Smooth muscle cell (in vitro differentiated cells): ENCODE data around the gene ANKS1B. TPM values are rescaled to one million over a fixed set of nuclear protein-coding genes. Genes with fewer than 3 reads are reported as not detected.

Experiments
- DNase-seq: peaks from one replicate; lab custom pipeline; 2025; ENCODE audit not compliant: unreplicated experiment; lab: John Stamatoyannopoulos, UW
- H2AFZ ChIP-seq: fragments of 200-600 bp; sonication (generic); 2 replicates; pipeline ENCODE4 v1.6.0; 2016; ENCODE audit warnings: antibody characterized with exemption, low read depth, mild to moderate bottlenecking
- H3F3A ChIP-seq: fragments of 200-600 bp; sonication (generic); 2 replicates; pipeline ENCODE4 v1.6.0; 2017; ENCODE audit warnings: antibody characterized with exemption, low read depth
- H3K27ac ChIP-seq: fragments of 200-600 bp; sonication (generic); 2 replicates; pipeline ENCODE4 v1.5.1; 2016; ENCODE audit warnings: low read depth, mild to moderate bottlenecking
- H3K27me3 ChIP-seq: fragments of 200-600 bp; sonication (generic); 2 replicates; pipeline ENCODE4 v1.6.1; 2016; ENCODE audit warnings: low read depth, mild to moderate bottlenecking
- H3K36me3 ChIP-seq: fragments of 200-600 bp; sonication (generic); 2 replicates; pipeline ENCODE4 v1.5.1; 2016; ENCODE audit warnings: low read depth
- H3K4me1 ChIP-seq: fragments of 200-600 bp; sonication (generic); 2 replicates; pipeline ENCODE4 v1.5.1; 2016; ENCODE audit warnings: low read depth
- H3K4me2 ChIP-seq: fragments of 200-600 bp; sonication (generic); 2 replicates; pipeline ENCODE4 v1.6.0; 2016; ENCODE audit warnings: mild to moderate bottlenecking
- H3K4me3 ChIP-seq: fragments of 200-600 bp; sonication (generic); 2 replicates; pipeline ENCODE4 v1.5.1; 2016; ENCODE audit warnings: mild to moderate bottlenecking
- H3K79me2 ChIP-seq: fragments of 200-600 bp; sonication (generic); 2 replicates; pipeline ENCODE4 v1.6.0; 2016; ENCODE audit warnings: low read depth, mild to moderate bottlenecking
- H3K9ac ChIP-seq: fragments of 200-600 bp; sonication (generic); 2 replicates; pipeline ENCODE4 v1.6.0; 2016; ENCODE audit warnings: low read depth
- H3K9me3 ChIP-seq: fragments of 200-600 bp; sonication (generic); replicated peaks from 2 replicates; pipeline ENCODE4 v1.5.1; 2016; ENCODE audit warnings: low read depth
- H4K20me1 ChIP-seq: fragments of 200-600 bp; sonication (generic); 2 replicates; pipeline ENCODE4 v1.6.0; 2016; ENCODE audit warnings: low read depth
- CTCF ChIP-seq: fragments of 200-600 bp; sonication (generic); IDR thresholded peaks from 2 replicates; pipeline ENCODE4 v1.5.1; 2017; ENCODE audit warnings: borderline replicate concordance, mild to moderate bottlenecking, antibody characterized with exemption; ENCODE audit not compliant: insufficient read depth, poor library complexity, severe bottlenecking
- WGBS: methylation state at CpG from one replicate; pipeline ENCODE4 v1.1.7; 2016; ENCODE audit warnings: low lambda C conversion rate; 5-methylcytosine and 5-hydroxymethylcytosine counted together
- polyA plus RNA-seq: library from polyadenylated mRNA; unstranded; fragments of >200 nt; fragmentation: Nextera tagmentation; extraction: Ambion mirVana; gene quantifications from 2 replicates; pipeline ENCODE4 v1.2.1, GENCODE V29; 2016
- total RNA-seq: library from RNA; depleted of rRNA; stranded (reverse); fragments of >200 nt; gene quantifications from 2 replicates; pipeline ENCODE4 v1.2.3, GENCODE V29; 2014

ANKS1B gene
- total and polyA plus RNA-seq, 2 experiments from 2014 or later: 0.47 to 7.3 TPM

- H3K9ac ChIP-seq: no peak overlapping the region
- no peak overlapping the region for H2AFZ ChIP-seq
- H3K79me2 ChIP-seq: no peaks in the 10 kb centered on the region
- no peaks in the 10 kb centered on the region for H3F3A ChIP-seq
- no peaks in the 10 kb centered on the region for H4K20me1 ChIP-seq
- WGBS: 75% methylated on average over 5 of the region's 5 CpGs
- no peaks in the 10 kb centered on the region for H3K4me1 ChIP-seq
- peaks cover 13% of the 10 kb centered on the region for H3K36me3 ChIP-seq
- DNase-seq: no peak
- H3K4me3 ChIP-seq: no peak overlapping the region
- no peak for TF ChIP-seq CTCF
- no peaks in the 10 kb centered on the region for H3K27me3 ChIP-seq
- H3K4me2 ChIP-seq: no peak overlapping the region
- no peak overlapping the region for H3K27ac ChIP-seq
- no peaks in the 10 kb centered on the region for H3K9me3 ChIP-seq
Measured at GRCh38 chr12:98724384-98725155, 1260.2 kb downstream of the ANKS1B start.

- Histone ChIP-seq H3K9ac (no peak overlapping the region), H2AFZ (no peak overlapping the region), H3K4me3 (no peak overlapping the region), H3K27ac (no peak overlapping the region), H3K79me2 (no peaks in the 10 kb centered on the region), H3K9me3 (no peaks in the 10 kb centered on the region), H3K4me2 (no peak overlapping the region), H3F3A (no peaks in the 10 kb centered on the region), H3K36me3 (peaks cover 10% of the 10 kb centered on the region), H4K20me1 (no peaks in the 10 kb centered on the region), H3K4me1 (no peaks in the 10 kb centered on the region), H3K27me3 (no peaks in the 10 kb centered on the region)
- DNase-seq: no peak
- no peak for TF ChIP-seq CTCF
- 95% methylated on average over 2 of the region's 2 CpGs for WGBS
Measured at GRCh38 chr12:98721204-98721702, 1263.5 kb downstream of the ANKS1B start.

GRCh38 chr12:98719515-98720504 is 1264.9 kb downstream of the ANKS1B start:
- Histone ChIP-seq H3K9ac (no peak overlapping the region), H3F3A (no peaks in the 10 kb centered on the region), H3K4me1 (no peaks in the 10 kb centered on the region), H3K36me3 (peaks cover 13% of the 10 kb centered on the region), H2AFZ (no peak overlapping the region), H3K79me2 (no peaks in the 10 kb centered on the region), H3K9me3 (no peaks in the 10 kb centered on the region), H4K20me1 (no peaks in the 10 kb centered on the region), H3K27ac (no peak overlapping the region), H3K4me3 (no peak overlapping the region), H3K4me2 (no peak overlapping the region), H3K27me3 (no peaks in the 10 kb centered on the region)
- DNase-seq: no peak
- 94% methylated on average over 6 of the region's 6 CpGs for WGBS
- TF ChIP-seq CTCF: no peak
